ENCODE results near the gene RPL38.
"Not testable (repeated sequence)": the region's sequence is repeated elsewhere in the genome, so short reads cannot be mapped to it uniquely, and the experiment has no call there.

Gene RPL38

GRCh38 chr17:74183411-74183810 lies 20.1 kb upstream of the RPL38 start:
- no peak overlapping the region for H3K27ac ChIP-seq
- no peak for TF ChIP-seq CTCF (IDR thresholded peaks at IDR 0.05)

- TF ChIP-seq CTCF (IDR thresholded peaks at IDR 0.05) (no peak), ZFX (IDR thresholded peaks at IDR 0.05; ENCODE audit: borderline replicate concordance) (no peak)
These were observed 17.8 kb upstream of the RPL38 start for GRCh38 chr17:74185571-74186185.

GRCh38 chr17:74186498-74186897 lies 17.0 kb upstream of the RPL38 start:
- TF ChIP-seq ZFX (IDR thresholded peaks at IDR 0.05; ENCODE audit: borderline replicate concordance) (no peak), CTCF (IDR thresholded peaks at IDR 0.05) (no peak)

More at GRCh38 chr17:74185571-74186185, 17.8 kb upstream of the RPL38 start:
- no peak overlapping the region for H3K27ac ChIP-seq

DNA sequence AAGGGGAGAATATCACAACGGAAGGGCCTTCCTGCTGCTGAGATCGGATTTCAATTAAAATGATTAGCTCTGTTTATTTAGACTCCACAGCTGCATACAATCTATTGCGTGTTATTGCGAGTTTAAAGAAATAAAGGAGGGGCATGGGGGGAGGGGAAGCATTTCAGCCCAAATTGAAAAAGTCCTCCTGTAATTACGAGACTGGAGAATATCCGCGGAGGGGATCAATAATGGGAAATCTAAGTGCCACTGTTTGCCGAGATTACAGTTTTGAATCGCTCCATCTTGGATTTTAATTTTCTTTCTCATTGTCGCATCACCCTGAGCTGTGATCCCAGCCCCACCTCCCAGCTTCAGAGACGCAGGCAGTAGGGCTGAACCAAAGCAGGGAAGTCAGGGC lies 15.7 kb upstream of the RPL38 start:
- no peak overlapping the region for H3K27ac ChIP-seq
- TF ChIP-seq ZFX (IDR thresholded peaks at IDR 0.05; ENCODE audit: borderline replicate concordance) (no peak), CTCF (IDR thresholded peaks at IDR 0.05) (no peak)

More at GRCh38 chr17:74186498-74186897, 17.0 kb upstream of the RPL38 start:
- H3K27ac ChIP-seq = no peak overlapping the region

DNA sequence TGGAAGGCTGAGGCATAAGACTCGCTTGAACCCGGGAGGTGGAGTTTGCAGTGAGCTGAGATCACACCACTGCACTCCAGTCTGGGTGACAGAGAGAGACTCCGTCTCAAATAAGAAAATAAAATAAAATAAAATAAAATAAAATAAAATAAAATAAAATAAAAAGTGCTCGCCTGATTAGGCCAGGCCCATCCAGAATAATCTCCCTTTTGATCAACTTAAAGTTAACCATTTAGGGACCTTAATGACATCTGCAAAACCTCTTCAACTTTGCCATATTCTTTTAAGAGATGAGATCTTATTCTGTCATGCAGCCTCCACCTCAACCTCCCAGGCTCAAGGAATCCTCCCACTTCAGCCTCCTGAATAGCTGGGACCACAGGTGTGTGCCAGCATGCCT lies 14.8 kb upstream of the RPL38 start:
- H3K27ac ChIP-seq = not testable (repeated sequence)

DNA sequence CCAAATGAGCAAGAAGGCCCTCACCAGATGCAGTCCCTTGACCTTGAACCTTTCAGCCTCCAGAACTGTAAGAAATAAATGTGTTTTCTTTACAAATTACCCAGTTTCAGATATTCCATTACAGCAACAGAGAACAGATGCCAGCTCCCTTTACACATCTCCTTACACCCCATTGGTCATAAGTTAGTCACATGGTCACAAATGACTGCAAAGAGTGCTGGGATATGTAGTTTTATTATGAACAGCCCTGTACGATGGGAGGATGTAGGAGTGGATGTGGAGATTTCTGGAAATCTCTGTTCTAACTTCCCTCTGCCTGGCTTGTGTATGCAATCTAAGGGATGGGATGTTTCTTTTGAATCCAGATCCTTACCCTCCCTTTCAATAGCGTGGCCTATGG lies 13.3 kb upstream of the RPL38 start:
- H3K27ac ChIP-seq = no peak overlapping the region
- TF ChIP-seq ZFX (IDR thresholded peaks at IDR 0.05; ENCODE audit: borderline replicate concordance) (no peak), CTCF (IDR thresholded peaks at IDR 0.05) (no peak)

GRCh38 chr17:74190807-74191406 lies 12.6 kb upstream of the RPL38 start:
- no peak overlapping the region for H3K27ac ChIP-seq
- TF ChIP-seq ZFX (IDR thresholded peaks at IDR 0.05; ENCODE audit: borderline replicate concordance) (no peak), CTCF (IDR thresholded peaks at IDR 0.05) (no peak)

All from 22Rv1 (cell line).